ENCODE data around the gene CNTRL. TPM values are rescaled to one million over a fixed set of nuclear protein-coding genes. Genes with fewer than 3 reads are reported as not detected.

Gene CNTRL
- total and polyA plus RNA-seq, 12 donors, result 7.4 to 19.1 (median 9.7) TPM

DNA sequence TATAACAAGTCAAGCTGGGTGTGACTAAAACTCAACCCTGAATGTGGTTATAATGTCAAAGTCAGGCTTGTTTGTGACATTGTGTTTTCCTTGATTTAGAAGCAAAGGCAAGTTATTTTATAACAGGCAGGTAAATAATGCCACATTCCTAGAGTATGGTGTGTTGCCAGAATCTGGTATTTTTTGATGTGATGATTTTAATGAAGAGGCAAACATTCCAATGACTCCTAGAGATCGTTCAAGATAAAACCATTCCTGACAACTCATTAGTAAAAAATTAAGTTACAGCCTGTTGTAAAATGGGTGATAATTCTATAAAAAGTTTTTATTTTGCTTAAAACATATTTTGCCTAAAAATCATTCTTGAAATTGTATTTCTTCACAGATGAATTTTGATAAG is 67.0 kb downstream of the CNTRL start:
- intact Hi-C loops (cut with DNase I), result no loop called here
- no peak overlapping the region for H3K27ac ChIP-seq
- TF ChIP-seq, protein P1, sequence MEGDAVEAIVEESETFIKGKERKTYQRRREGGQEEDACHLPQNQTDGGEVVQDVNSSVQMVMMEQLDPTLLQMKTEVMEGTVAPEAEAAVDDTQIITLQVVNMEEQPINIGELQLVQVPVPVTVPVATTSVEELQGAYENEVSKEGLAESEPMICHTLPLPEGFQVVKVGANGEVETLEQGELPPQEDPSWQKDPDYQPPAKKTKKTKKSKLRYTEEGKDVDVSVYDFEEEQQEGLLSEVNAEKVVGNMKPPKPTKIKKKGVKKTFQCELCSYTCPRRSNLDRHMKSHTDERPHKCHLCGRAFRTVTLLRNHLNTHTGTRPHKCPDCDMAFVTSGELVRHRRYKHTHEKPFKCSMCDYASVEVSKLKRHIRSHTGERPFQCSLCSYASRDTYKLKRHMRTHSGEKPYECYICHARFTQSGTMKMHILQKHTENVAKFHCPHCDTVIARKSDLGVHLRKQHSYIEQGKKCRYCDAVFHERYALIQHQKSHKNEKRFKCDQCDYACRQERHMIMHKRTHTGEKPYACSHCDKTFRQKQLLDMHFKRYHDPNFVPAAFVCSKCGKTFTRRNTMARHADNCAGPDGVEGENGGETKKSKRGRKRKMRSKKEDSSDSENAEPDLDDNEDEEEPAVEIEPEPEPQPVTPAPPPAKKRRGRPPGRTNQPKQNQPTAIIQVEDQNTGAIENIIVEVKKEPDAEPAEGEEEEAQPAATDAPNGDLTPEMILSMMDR (IDR thresholded peaks at IDR 0.05), result no peak
- no peak for TF ChIP-seq POLR2A (IDR thresholded peaks at IDR 0.05)
- no peak for DNase-seq
- peaks cover 0 to 65% of the 10 kb centered on the region in 2 donors for H3K36me3 ChIP-seq (replicated peaks in 1 of 2)
- H3K27me3 ChIP-seq, result no peaks in the 10 kb centered on the region
- no peaks in the 10 kb centered on the region for H3K9me3 ChIP-seq (replicated peaks in 1 of 3)
- 93 to 100% (median 97%) methylated on average over 1 of the region's 1 CpG for WGBS, 4 donors
- H3K4me3 ChIP-seq, result no peak overlapping the region
- no peaks in the 10 kb centered on the region for H3K4me1 ChIP-seq (replicated peaks in 1 of 2)

DNA sequence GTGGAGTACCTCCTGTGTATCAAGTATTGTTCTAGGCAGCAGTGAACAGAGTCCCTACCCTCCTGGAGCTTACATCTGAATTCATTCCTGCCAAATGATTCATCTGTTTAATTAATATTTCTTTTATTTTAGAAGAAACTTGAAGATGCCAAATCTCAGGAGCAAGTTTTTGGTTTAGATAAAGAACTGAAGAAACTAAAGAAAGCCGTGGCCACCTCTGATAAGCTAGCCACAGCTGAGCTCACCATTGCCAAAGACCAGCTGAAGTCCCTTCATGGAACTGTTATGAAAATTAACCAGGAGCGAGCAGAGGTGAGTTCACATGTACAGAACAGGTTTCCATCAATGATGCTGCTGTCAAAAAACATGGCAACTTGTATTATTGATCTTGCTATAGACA is 69.0 kb downstream of the CNTRL start:
- intact Hi-C loops (cut with DNase I), result no loop called here
- Histone ChIP-seq H3K27me3 (no peaks in the 10 kb centered on the region), H3K27ac (no peak overlapping the region), H3K36me3 (replicated peaks in 1 of 2) (peaks cover 0 to 72% of the 10 kb centered on the region in 2 donors), H3K4me1 (replicated peaks in 1 of 2) (no peaks in the 10 kb centered on the region), H3K9me3 (replicated peaks in 1 of 3) (no peaks in the 10 kb centered on the region), H3K4me3 (no peak overlapping the region)
- WGBS, 4 donors, result 91 to 99% (median 97%) methylated on average over 2 of the region's 2 CpGs
- DNase-seq, result no peak
- TF ChIP-seq POLR2A (IDR thresholded peaks at IDR 0.05), result no peak
- TF ChIP-seq, protein P1 (IDR thresholded peaks at IDR 0.05), result no peak

DNA sequence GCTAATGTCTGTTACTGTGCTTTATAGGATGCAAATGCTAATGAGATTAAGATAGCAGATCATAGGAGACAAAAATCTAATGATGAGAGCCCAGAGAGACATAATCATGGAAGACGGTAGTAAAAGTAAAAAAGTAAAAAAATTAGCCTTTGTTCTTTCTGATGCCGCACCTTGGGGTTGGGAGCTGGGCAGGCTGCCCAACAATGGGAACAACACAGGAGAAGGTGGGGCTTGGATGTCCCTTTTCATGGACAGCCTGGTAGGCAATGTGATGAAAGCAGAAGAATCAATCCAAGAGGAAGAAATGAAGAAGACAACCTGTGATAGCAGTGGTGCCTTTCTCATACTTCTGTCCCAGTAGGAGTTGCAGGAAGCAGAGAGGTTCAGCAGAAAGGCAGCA is 69.7 kb downstream of the CNTRL start:
- no peaks in the 10 kb centered on the region for H3K27me3 ChIP-seq
- TF ChIP-seq, protein P1 (IDR thresholded peaks at IDR 0.05), result no peak
- no peak for TF ChIP-seq POLR2A (IDR thresholded peaks at IDR 0.05)
- 92 to 98% (median 96%) methylated on average over 2 of the region's 2 CpGs for WGBS, 4 donors
- H3K4me1 ChIP-seq (replicated peaks in 1 of 2), result no peaks in the 10 kb centered on the region
- intact Hi-C loops (cut with DNase I), result no loop called here
- peaks cover 0 to 68% of the 10 kb centered on the region in 2 donors for H3K36me3 ChIP-seq (replicated peaks in 1 of 2)
- H3K4me3 ChIP-seq, result no peak overlapping the region
- no peak overlapping the region for H3K27ac ChIP-seq
- no peaks in the 10 kb centered on the region for H3K9me3 ChIP-seq (replicated peaks in 1 of 3)
- no peak for DNase-seq

DNA sequence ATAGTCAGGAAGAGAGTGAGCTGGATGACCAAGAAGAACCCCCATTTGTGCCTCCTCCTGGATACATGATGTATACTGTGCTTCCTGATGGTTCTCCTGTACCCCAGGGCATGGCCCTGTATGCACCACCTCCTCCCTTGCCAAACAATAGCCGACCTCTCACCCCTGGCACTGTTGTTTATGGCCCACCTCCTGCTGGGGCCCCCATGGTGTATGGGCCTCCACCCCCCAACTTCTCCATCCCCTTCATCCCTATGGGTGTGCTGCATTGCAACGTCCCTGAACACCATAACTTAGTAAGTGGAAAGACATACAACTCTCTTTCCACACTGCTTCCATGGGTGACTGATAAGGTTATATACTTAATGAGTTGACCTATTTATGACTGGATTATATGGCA is 75.4 kb downstream of the CNTRL start:
- TF ChIP-seq, protein P1 (IDR thresholded peaks at IDR 0.05), result no peak
- no peak for TF ChIP-seq POLR2A (IDR thresholded peaks at IDR 0.05)
- Histone ChIP-seq H3K36me3 (replicated peaks in 1 of 2) (peaks cover 0 to 39% of the 10 kb centered on the region in 2 donors), H3K4me1 (replicated peaks in 1 of 2) (no peaks in the 10 kb centered on the region), H3K27me3 (no peaks in the 10 kb centered on the region), H3K4me3 (no peak overlapping the region), H3K27ac (no peak overlapping the region), H3K9me3 (replicated peaks in 1 of 3) (no peaks in the 10 kb centered on the region)
- WGBS, 4 donors, result 77 to 92% (median 81%) methylated on average over 1 to 2 of the region's 2 CpGs
- no peak for DNase-seq
- intact Hi-C loops (cut with DNase I), result no loop called here
